Endothelial cell of umbilical vein (primary cell): Measurements from ENCODE around the gene RNLS. TPM values are rescaled to one million over a fixed set of nuclear protein-coding genes. Genes with fewer than 3 reads are reported as not detected.

Experiments
- BruUV-seq: library from RNA; stranded (reverse); fragments of 400-500 nt; replicated peaks from 2 replicates; lab custom pipeline; 2021; lab: Mats Ljungman, UMichigan
- CTCF ChIA-PET: fragments of 300-600, 350-600 bp; sonication (Branson Sonifier 250); formaldehyde crosslinking; loops from one replicate; lab custom pipeline; 2021; ENCODE audit warnings: antibody characterized with exemption, inconsistent platforms; lab: Charles Lee
- POLR2A ChIA-PET: fragments of 300-600, 350-600 bp; sonication (Branson Sonifier 250); formaldehyde crosslinking; loops from one replicate; lab custom pipeline; 2021; ENCODE audit warnings: antibody characterized with exemption, inconsistent platforms; lab: Charles Lee
- DNase-seq: peaks from one replicate; pipeline ENCODE4 v3.0.0-alpha.2; 2011; ENCODE audit warnings: low read depth, low spot score
- FAIRE-seq: peaks from 2 replicates; lab custom pipeline; 2011; peaks lifted over from hg19 to GRCh38; lab: Jason Lieb, UNC
- H2AFZ ChIP-seq: 2 replicates; pipeline ENCODE4 v1.6.0; 2012; ENCODE audit warnings: low read depth, low read length, control low read depth, inconsistent platforms
- H3K27ac ChIP-seq: 2 replicates; pipeline ENCODE4 v1.5.1; 2011; ENCODE audit warnings: low read depth, mild to moderate bottlenecking, control low read depth, low read length, moderate library complexity; ENCODE audit not compliant: insufficient read depth
- H3K27me3 ChIP-seq, 2 experiments: 2 replicates each; pipeline versions ENCODE4 v1.6.0 to v1.6.1; 2011; ENCODE audit warnings: low read length in 2 of 2, mixed read lengths in 1 of 2; ENCODE audit not compliant: control insufficient read depth in 2 of 2, insufficient read depth in 2 of 2
- H3K36me3 ChIP-seq, 2 experiments: 2 replicates in 1 of 2; 3 replicates in 1 of 2; pipeline ENCODE4 v1.5.1; 2011; ENCODE audit warnings: low read length in 2 of 2, mild to moderate bottlenecking in 1 of 2, moderate library complexity in 1 of 2; ENCODE audit not compliant: control insufficient read depth in 2 of 2, insufficient read depth in 2 of 2; ENCODE audit errors: extremely low read depth in 1 of 2
- H3K4me1 ChIP-seq: 3 replicates; pipeline ENCODE4 v1.5.1; 2011; ENCODE audit warnings: mild to moderate bottlenecking, low read length; ENCODE audit not compliant: control insufficient read depth, insufficient read depth; ENCODE audit errors: extremely low read depth
- H3K4me2 ChIP-seq: 2 replicates; pipeline ENCODE4 v1.6.1; 2011; ENCODE audit warnings: low read length, control low read depth, mixed read lengths; ENCODE audit not compliant: insufficient read depth
- H3K4me3 ChIP-seq, 3 experiments: fragments of 200-600 bp in 1 of 3; sonication (generic), shearing (Covaris generic) in 1 of 3; replicated peaks in 1 of 3; 2 replicates each; pipeline ENCODE4 v1.5.1; 2011 to 2016; ENCODE audit warnings: control low read depth in 3 of 3, low read length in 3 of 3, mild to moderate bottlenecking in 2 of 3, inconsistent platforms in 1 of 3, low read depth in 1 of 3, moderate library complexity in 1 of 3; ENCODE audit not compliant: insufficient read depth in 1 of 3
- H3K79me2 ChIP-seq: 2 replicates; pipeline ENCODE4 v1.6.0; 2012; ENCODE audit warnings: low read length, inconsistent platforms; ENCODE audit not compliant: control insufficient read depth, insufficient read depth
- H3K9ac ChIP-seq: replicated peaks from 2 replicates; pipeline ENCODE3; 2011; ENCODE audit warnings: low read length, control low read depth; ENCODE audit not compliant: insufficient read depth; ENCODE audit errors: extremely low read depth
- H3K9me1 ChIP-seq: replicated peaks from 3 replicates; pipeline ENCODE4 v1.6.0; 2011; ENCODE audit warnings: mild to moderate bottlenecking, low read length; ENCODE audit not compliant: control insufficient read depth, insufficient read depth; ENCODE audit errors: extremely low read depth
- H3K9me3 ChIP-seq: replicated peaks from 2 replicates; pipeline ENCODE4 v1.5.1; 2012; ENCODE audit warnings: low read length, inconsistent platforms; ENCODE audit not compliant: control insufficient read depth, insufficient read depth
- H4K20me1 ChIP-seq: replicated peaks from 2 replicates; pipeline ENCODE3; 2011; ENCODE audit warnings: mild to moderate bottlenecking, low read length; ENCODE audit not compliant: control insufficient read depth, insufficient read depth; ENCODE audit errors: extremely low read depth
- CTCF ChIP-seq, 2 donors: IDR thresholded peaks; 1 replicate in 1 of 2; 2 replicates in 1 of 2; pipeline ENCODE4 v1.5.1; 2011; ENCODE audit warnings: low read length in 2 of 2, mild to moderate bottlenecking in 2 of 2, moderate library complexity in 2 of 2, control low read depth in 1 of 2, inconsistent platforms in 1 of 2, low read depth in 1 of 2; ENCODE audit not compliant: insufficient read depth in 1 of 2; ENCODE audit errors: extremely low read depth in 1 of 2
- EZH2 ChIP-seq: IDR thresholded peaks from 2 replicates; pipeline ENCODE4 v1.6.1; 2012; ENCODE audit warnings: borderline replicate concordance, low read depth, mild to moderate bottlenecking, moderate library complexity, low read length, inconsistent platforms; ENCODE audit not compliant: severe bottlenecking
- FOS ChIP-seq: IDR thresholded peaks from 2 replicates; pipeline ENCODE4 v1.6.1; 2011; ENCODE audit warnings: mild to moderate bottlenecking, low read length, moderate library complexity, borderline replicate concordance; ENCODE audit not compliant: insufficient read depth
- GATA2 ChIP-seq: IDR thresholded peaks from 2 replicates; pipeline ENCODE4 v1.7.0; 2011; ENCODE audit warnings: low read depth, mild to moderate bottlenecking, moderate library complexity, mixed read lengths, low read length; ENCODE audit not compliant: insufficient read length, insufficient read depth
- JUN ChIP-seq: IDR thresholded peaks from 2 replicates; pipeline ENCODE4 v1.6.1; 2011; ENCODE audit warnings: borderline replicate concordance, low read depth; ENCODE audit not compliant: insufficient read length, insufficient read depth
- MAX ChIP-seq: IDR thresholded peaks from 2 replicates; pipeline ENCODE4 v1.6.1; 2011; ENCODE audit not compliant: insufficient read depth, insufficient read length
- MYC ChIP-seq: IDR thresholded peaks from one replicate; pipeline ENCODE4 v1.6.1; 2011; ENCODE audit warnings: mild to moderate bottlenecking, low read depth, low read length
- POLR2A ChIP-seq: IDR thresholded peaks from 2 replicates; pipeline ENCODE4 v1.6.1; 2012; ENCODE audit warnings: low read depth, mild to moderate bottlenecking, control low read depth, low read length
- POLR2AphosphoS5 ChIP-seq: IDR thresholded peaks from 2 replicates; pipeline ENCODE4 v1.6.1; 2012; ENCODE audit warnings: low read depth, mild to moderate bottlenecking, control low read depth, low read length, moderate library complexity; ENCODE audit not compliant: insufficient read depth
- dilution Hi-C: fragments of 300-500 bp; cut with MboI; formaldehyde crosslinking; loops from one replicate; pipeline ENCODE4 v1.15.0; 2019; ENCODE audit warnings: low sequenced_read_pairs; ENCODE audit not compliant: extremely low pct_ligation_motif_present
- intact Hi-C: fragments of 100-400 bp; cut with micrococcal nuclease; formaldehyde crosslinking; loops from one replicate; pipeline ENCODE4 v1.10.0; 2022
- polyA plus RNA-seq, 4 experiments: library from polyadenylated mRNA; depleted of rRNA in 3 of 4; stranded (reverse) in 3 of 4; unstranded in 1 of 4; fragments of >200 nt; gene quantifications; 2 replicates each; pipeline versions ENCODE4 v1.2.1 to v1.2.3, GENCODE V29; 2011 to 2012; ENCODE audit warnings: missing spikeins in 1 of 4
- total RNA-seq: library from RNA; stranded (reverse); gene quantifications from 2 replicates; pipeline ENCODE4 v1.2.3, GENCODE V29; 2021

RNLS gene
- total and polyA plus RNA-seq, 2 donors (not counting 3 experiments of a cell fraction or from before 2014, with no cell fraction given), result 2.5 to 4.6 TPM

- ChIA-PET CTCF (no interaction called here), POLR2A (no interaction called here)
- no peak overlapping the region for H2AFZ ChIP-seq
- H3K9ac ChIP-seq, result no peak overlapping the region
- H3K4me3 ChIP-seq, result no peak overlapping the region
- intact Hi-C loops (no loop called here), dilution Hi-C loops (no loop called here)
- no peak overlapping the region for H3K27ac ChIP-seq
- H3K27me3 ChIP-seq, result no peaks in the 10 kb centered on the region
- H3K36me3 ChIP-seq, result no peaks in the 10 kb centered on the region
- H4K20me1 ChIP-seq, result no peaks in the 10 kb centered on the region
- BruUV-seq, result no TSS peak
- DNase-seq (no peak), FAIRE-seq (no peak)
- H3K9me3 ChIP-seq, result no peaks in the 10 kb centered on the region
- TF ChIP-seq EZH2, result no peak
- no peak for TF ChIP-seq CTCF (IDR thresholded peaks at IDR 0.05; ENCODE audit: extremely low read depth in 1 of 2, insufficient read depth in 1 of 2, low read depth in 1 of 2, low read length in 2 of 2)
- no peak for TF ChIP-seq JUN
- no peak for TF ChIP-seq MAX
- TF ChIP-seq POLR2A, result no peak
- no peak for TF ChIP-seq MYC
- TF ChIP-seq FOS, result no peak
- no peak for TF ChIP-seq POLR2AphosphoS5
- no peak for TF ChIP-seq GATA2
- H3K79me2 ChIP-seq, result no peaks in the 10 kb centered on the region
- H3K4me2 ChIP-seq, result no peak overlapping the region
- H3K9me1 ChIP-seq, result no peaks in the 10 kb centered on the region
- H3K4me1 ChIP-seq, result no peaks in the 10 kb centered on the region
Observed at GRCh38 chr10:88424881-88425280, 158.2 kb downstream of the RNLS start.
